Nucleus accumbens (tissue), 56 donors: ENCODE data around the gene ZMAT5.

ENCODE experiments used
- DNase-seq, 56 donors: peaks; one replicate each; lab custom pipeline; 2025; lab: John Stamatoyannopoulos, UW

Gene ZMAT5

DNA sequence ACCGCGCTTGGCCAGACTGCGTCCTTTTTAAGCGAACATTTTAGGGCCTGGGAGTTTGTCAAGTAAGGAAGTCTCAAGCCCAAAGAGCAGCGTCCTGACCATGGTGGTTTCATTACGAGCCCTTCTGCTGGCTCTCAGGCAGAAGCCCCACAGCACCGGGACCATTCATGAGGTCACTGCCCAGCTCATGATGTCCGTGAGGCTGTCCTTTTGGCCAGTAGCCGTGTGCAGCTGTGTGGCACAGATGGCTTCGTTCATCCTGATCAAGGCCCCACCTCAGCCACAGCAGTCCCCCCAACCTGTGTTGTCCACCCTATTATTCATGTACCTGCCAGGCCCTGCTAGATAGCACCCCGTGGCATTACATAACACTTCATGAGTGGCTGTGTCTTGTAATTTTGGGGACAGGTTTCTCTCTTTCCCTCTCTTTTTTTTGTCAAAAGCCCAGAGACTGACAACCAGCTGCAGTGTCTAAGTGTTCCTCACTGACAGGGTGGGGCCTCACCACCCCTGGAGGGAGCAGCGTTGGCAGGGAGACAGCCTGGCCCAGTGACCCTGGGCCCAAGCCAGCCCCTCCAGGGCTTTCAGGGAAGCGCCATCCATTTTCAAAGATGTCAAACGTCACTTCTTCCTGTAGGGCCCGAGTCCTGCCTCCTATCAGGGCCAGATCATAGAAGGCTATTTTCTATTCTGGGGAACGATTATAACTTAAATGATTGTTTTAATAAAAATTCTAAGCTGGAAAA, 68.8 kb downstream of the ZMAT5 start:
- peak in 2 of 56 donors; percentile 9 to 27 for DNase-seq

DNA sequence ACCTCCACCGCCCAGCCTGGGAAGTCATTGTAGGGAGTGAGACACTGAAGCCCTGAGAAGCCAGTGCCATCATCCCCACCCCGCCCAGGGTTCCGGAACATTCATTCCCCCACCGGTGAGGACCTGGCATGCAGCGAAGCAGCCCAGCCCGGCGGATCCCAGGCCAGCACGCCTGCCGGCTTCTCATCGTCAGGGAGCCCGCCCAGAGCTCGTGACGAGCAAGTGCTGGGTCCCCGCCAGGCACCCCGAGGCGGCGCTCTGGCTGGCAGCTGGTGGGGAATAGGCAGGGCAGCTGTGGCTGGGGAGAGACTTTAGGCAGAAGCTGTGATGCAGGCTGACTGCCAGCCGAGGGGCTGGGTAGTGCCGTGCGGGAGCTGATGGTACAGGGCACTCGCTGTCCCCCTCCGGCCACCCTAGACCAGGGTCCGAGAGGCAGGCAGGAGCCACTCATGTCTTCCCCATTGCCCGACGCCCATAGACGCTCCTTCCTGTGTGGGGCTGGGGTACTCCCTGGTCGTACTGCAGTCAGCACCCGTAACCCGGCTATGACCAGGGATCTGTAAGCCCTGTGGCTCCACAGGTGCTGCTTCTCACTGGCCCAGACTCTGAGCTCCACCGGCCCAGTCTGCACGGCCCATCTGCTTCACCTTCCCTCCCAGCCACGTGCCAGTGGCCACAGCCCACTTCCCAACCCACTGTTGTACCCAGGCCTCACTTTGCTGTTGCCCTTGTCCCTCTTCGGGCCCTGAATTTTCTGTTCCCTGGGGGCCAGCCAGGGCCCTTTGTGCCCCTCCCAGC, 71.5 kb downstream of the ZMAT5 start:
- peak in 44 of 56 donors; percentile 9 to 88 (median 49) for DNase-seq

DNA sequence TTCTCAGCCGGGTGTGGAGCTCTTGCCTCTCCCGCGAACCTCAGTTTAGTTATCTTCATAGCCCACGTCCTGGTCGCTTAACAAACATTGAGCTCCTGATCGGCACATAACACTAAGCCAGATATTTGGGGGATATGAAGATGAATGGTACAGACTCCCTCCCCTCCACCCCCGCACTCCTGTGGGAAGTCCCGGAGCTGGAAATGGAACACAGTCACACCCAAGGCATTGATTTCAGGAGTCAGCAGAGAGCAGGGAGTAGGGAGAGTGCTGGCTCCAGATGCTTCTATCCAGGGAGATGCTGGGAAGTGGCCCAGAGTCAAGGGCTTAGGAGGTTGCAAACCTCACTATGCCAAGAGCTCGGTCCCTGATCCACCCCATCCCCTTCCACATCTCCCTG, 73.1 kb downstream of the ZMAT5 start:
- DNase-seq, result peak in 13 of 56 donors; percentile 18 to 43 (median 28)

DNA sequence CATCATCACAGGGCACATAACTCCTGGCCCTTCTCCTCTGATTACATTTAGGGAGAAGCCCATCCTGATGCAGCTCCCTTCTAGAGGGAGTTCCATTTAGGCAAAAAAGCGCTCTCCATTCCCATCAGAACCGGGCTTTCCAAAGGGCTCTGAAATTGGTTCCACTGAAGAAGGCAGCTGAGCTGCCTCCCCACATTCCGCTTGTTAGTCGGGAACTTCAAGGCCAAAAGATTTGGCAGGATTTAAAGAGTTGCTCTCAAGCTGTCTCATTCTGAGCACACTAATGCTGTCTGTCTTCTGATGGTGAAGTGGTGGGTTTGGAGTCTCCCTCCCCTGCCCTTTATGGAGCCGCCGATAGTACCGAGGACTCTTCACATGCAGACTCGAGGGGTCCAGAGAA, 73.6 kb downstream of the ZMAT5 start:
- no peak for DNase-seq

DNA sequence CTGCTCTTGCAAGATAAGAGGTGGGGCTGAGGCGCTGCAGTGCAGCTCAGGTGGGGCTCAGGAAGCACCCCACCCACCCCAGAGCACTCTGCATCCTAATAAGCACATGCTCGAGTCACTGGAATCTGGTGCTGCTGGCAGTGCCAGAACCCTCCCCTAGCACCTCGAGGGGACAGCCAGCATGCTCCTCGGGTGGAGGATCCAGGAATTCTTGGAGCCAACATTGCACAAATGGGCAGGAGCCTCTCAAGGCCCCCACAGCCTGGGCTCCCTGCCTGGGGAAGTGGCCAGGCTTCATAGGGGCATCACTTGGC, 74.5 kb downstream of the ZMAT5 start:
- DNase-seq, result peak in 4 of 56 donors; percentile 14 to 34 (median 26)

DNA sequence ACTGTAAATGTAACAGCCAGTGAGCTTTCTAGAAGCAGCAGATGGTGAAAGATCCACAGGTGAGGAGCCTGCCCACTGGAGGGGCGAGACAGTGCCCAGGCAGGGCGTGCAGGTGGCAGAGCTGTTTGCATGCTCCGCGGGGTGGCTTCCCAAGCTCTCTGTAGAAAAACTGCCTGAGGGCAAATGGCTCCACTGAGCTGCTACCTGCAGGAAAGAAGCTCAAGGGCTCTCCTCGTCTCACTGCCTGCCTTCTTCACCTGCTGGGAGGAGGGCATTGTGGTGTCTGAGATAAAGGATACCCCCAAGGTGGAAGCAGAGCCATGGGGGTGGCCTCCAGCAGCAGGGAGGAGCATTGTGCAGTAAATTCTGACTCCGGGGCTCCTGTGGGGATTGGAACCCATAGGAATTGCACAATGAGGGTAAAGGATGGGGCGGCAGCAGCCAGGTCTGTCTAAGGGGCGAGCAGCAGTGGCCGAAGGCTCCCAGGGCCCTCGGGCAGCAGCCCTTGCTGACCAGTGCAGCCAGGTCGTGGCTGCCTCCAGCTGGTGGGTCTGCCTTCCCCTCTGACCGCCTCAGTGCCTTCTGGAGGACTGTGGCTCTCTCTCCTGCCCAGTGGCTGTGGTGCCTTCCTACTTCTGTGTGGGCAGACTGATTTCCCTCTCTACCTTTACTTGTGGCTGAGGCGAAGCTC, 75.0 kb downstream of the ZMAT5 start:
- no peak for DNase-seq

DNA sequence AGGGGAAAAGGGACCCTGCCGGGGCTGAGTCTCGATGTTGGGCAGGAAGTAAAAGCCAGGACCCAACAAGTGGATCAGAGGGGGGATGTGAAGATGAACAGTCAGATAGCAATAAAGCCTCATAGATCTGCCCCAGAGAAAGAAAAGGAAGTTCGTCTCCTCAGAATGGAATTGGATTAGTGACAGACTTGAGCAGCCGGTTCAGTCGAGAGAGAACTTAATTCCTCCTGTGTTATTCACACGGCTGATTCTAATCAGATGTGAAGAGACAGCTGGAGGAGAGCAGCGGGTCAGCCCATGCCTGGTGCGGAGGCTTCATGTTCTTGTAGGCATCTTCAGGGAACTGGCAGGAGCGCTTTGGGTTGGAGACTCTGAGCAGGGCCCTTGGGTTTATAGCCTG, 76.3 kb downstream of the ZMAT5 start:
- no peak for DNase-seq

DNA sequence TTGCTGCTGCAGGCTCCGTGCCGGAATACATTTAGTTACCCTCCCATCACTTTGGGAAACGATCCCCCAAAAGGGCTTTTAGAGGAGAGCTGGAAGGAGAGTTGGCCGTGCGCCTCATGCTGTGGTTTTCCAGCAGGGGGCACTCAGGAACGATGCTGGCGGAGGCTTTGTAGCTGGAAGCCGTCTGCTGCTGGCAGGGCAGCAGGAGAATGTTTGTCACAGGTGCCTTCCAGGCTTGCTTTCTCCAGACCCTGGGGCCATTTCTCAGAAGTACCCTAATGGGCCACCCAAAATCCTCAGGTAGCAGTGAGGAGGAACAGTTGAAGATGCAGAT, 77.0 kb downstream of the ZMAT5 start:
- DNase-seq, result peak in 51 of 56 donors; percentile 5 to 82 (median 59)

DNA sequence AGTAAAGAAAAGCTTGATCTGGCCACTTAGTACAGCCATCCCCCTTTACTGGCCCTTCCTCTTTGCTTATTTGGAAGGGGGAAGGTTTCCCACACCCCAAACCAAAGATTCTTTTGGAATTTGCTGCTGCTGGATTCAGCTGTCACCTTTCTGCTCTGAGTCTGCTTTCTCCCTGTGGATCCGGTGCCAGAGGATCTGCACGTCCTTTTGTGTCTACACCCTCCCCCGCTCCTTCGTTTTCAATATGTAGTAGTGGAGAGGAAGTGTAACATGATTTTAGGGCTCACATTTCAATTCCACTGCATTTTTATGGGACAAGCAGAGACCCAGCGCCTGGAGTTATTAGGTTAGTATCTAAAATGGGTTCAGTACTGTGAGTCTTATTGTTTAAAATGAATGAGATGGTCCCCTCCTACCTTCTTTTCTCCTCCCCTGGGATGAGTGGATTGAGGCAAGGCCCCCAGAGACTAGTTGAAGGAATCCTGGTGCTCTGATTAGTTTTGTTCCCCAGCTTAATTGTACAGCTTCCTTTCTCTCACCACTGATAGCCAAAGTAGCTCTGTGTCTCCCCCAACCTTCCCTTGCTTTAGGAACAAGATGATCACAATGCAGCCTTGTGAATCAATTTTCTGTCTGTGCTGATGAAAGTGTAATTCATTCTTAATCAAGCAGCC, 77.5 kb downstream of the ZMAT5 start:
- peak in 1 of 56 donors; percentile 15 for DNase-seq

DNA sequence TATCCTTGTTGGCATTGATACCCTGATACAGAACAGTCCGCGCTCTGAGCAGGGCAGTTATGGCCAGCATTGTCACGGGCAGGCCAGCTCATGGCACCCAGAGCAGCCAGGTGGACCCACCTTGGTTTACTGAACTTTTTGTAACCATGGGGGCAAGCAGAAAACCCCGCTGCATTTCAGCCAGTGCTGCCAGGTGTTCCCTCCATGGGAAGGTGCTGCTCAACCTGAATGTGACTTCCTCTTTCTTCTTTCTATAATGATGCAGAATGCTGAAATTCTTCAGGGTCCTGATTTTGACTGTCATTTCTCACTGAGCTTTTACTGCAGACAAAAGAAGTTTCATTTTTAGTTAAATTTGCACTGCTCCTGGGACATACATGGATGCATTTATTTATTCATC, 82.6 kb downstream of the ZMAT5 start:
- DNase-seq, result no peak

DNA sequence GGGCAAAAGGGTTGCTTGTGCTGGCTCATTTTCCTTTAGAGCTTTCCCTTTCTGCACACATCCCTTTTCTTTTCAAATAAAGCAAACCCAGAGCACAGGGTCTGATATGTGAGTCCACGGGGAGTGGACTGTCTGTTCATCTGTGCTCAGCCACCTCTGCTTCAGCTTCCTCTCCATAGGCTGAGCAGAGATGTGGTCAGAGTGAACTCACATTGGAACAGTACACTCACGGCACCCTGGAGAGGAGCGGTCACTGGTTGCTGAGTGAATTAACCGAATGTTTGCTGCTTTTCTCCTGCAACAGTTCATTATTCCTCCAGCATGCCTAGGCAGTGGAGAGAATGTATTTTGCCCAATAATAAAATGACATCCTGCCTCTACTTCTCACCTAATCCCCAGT, 83.3 kb downstream of the ZMAT5 start:
- no peak for DNase-seq
